Stimulated activated CD4-positive, alpha-beta T cell treated with anti-CD3 and anti-CD28 coated beads, Interleukin-1b, Interleukin-23, amount 100 ng/mL, for 4 hours (primary cell): ENCODE data around the gene C5orf15.
"Not testable (repeated sequence)": the region's sequence is repeated elsewhere in the genome, so short reads cannot be mapped to it uniquely, and the experiment has no call there.

Experiments used
- DNase-seq, 2 donors: peaks; one replicate each; pipeline ENCODE4 v3.0.0-alpha.2; 2020; ENCODE audit warnings: low read depth in 2 of 2

The C5orf15 gene

DNA sequence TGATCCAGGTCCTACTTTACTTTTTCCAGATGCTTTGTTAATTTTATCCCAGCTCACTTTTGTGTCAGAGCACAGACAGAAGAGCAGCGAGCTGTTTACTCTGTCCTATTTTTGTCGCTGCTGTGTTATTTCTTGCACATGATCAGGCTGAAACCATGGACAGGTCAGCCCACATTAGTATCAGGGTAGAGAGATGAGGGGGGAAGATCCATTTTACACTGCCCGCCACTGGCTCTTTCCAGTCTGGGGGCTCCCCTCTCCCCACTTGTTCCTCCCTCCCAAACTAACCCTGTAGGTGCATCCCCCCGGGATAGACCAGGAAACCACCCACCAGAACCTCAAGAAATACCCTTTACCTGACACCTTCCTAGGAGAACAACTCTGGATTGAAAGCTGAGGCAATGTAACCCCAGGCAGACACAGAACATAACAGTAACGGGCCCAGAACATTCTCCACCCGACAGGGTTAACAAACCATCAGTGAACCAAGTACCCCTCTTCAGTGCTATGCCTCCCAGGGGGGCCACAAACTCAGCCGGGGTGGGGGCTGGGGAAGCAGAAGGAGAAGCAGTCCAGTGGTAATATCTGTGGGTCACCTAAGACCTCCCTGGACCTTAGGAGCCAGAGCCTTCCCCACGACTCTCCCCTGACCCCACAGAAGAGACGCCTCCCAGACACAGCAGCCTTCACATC lies 26.0 kb upstream of the C5orf15 start:
- DNase-seq: no peak

DNA sequence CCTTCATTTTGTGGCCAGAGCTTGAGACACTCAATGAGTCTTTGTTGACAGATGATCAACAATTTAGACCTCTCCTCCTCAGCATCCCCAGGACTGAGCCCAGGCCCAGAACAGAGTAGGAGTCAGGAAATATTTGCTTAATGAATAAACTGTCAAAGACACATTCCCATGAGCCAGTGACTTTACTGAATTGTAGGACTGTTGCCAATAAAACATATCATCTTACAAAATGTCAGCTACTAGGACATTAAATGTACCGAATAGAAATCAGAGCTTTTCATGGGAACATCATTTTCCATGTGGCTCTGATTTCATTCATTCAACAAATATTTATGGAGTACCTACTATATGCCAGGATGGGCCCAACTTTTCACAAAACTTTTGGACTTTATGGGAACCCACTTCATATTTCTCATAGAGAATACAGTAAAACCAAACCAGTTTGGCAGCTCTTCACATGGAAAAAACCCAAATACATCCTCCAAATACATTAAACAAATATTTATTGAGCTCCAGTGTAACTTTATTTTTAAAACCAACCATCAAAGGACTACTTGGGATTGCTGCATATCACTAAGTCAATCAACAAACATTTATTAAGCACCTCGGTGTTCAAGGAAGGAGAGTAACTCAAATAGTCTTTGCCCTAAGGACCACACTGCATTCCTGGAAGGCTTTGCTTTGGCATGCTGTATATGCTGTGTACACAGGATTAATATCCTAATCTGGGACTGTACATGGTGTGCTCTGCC lies 24.9 kb upstream of the C5orf15 start:
- DNase-seq: no peak

DNA sequence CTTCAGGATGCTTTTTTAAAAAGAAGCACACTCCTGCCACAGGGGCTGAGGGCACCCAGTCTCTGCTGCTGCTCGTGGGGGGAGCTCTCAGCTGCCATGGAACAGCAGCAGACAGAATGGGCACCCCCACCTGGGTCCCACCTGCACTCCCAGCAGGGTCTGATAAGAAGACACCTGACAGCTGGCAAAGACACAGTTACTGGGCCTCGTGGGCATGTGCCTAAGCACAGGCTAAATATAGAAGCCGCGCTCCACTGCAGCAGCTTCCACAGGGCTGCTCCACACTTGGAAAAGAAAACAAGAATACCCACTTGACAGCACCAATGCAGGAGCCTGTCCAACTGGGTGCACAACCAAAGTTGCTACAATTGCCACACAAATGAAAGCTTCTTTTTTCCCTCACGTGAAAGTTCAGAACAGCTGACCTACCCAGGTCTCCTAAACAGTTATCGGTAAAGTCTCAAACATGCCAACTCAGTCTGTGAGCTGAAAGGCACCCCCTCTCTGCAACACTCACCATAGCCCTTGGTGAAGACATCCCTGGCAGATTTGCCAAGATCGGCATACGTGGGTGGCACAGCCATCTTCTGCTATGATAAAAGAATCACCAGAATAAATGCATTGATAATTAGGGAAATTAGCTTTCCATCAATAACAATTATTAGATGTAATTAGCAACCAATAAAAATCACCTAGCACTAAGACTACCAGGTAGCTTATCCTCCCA lies 24.2 kb upstream of the C5orf15 start:
- no peak for DNase-seq

- DNase-seq: no peak
Measured at GRCh38 chr5:133991171-133991910, 22.9 kb upstream of the C5orf15 start.

GRCh38 chr5:133990396-133990795 lies 22.0 kb upstream of the C5orf15 start:
- no peak for DNase-seq

- DNase-seq: no peak
Measured at GRCh38 chr5:133985540-133986180, 17.2 kb upstream of the C5orf15 start.

GRCh38 chr5:133983674-133984073 lies 15.2 kb upstream of the C5orf15 start:
- DNase-seq: no peak

- no peak for DNase-seq
Measured at GRCh38 chr5:133981714-133982113, 13.3 kb upstream of the C5orf15 start.

- no peak for DNase-seq
Measured at GRCh38 chr5:133980652-133981051, 12.2 kb upstream of the C5orf15 start.

DNA sequence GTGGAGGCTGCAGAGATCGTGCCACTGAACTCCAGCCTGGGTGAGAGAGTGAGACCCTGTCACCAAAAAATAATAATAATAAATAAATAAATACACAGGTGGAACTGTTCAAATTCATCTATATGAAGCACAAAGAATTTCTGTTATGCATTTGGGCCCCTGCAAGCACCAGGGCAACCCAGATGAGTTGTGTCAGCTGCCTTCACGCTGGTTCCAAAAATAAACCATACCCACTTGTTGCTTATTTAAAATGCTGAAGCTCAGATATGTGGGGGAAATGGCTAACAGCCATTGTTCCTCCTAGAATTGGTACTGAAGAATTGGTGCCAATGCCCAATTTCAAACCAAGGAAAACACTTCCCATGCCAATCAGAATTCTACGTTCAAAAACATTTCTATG lies 10.5 kb upstream of the C5orf15 start:
- DNase-seq: no peak

DNA sequence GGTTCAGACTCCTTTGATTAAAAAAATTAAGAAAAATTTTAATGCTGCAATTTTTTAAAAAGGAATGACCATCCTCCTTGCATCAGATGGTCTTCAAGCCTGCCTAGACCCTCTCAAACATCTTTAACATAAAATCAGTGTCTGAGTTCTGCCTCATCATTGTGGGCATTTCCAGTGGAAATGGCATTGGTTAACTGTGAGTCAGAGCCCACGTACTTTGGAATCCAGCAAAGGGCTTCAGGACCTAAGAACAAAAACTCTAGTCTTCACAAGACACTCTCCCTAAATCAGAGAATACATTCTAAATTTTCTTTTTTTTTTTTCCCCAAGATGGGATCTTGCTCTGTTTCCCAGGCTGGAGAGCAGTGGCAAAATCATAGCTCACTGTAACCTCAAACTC lies 9.4 kb upstream of the C5orf15 start:
- no peak for DNase-seq

GRCh38 chr5:133977161-133977787 lies 8.8 kb upstream of the C5orf15 start:
- no peak for DNase-seq

DNA sequence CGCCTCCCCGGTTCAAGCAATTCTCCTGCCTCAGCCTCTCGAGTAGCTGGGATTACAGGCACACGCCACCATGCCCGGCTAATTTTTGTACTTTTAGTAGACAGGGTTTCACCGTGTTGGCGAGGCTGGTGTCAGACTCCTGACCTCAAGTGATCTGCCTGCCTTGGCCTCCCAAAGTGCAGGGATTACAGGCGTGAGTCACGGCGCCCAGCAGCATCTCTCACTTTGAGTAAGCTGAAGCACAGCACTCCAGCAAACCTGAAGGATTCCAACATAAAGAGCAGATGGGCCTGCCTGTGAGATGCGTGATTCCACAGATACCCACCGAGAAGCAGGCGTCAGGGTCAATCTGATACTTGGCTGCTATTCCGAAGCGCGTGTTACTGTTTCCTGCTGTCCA lies 7.1 kb upstream of the C5orf15 start:
- DNase-seq: not testable (repeated sequence)

- no peak for DNase-seq
Measured at GRCh38 chr5:133974142-133974541, 5.7 kb upstream of the C5orf15 start.

DNA sequence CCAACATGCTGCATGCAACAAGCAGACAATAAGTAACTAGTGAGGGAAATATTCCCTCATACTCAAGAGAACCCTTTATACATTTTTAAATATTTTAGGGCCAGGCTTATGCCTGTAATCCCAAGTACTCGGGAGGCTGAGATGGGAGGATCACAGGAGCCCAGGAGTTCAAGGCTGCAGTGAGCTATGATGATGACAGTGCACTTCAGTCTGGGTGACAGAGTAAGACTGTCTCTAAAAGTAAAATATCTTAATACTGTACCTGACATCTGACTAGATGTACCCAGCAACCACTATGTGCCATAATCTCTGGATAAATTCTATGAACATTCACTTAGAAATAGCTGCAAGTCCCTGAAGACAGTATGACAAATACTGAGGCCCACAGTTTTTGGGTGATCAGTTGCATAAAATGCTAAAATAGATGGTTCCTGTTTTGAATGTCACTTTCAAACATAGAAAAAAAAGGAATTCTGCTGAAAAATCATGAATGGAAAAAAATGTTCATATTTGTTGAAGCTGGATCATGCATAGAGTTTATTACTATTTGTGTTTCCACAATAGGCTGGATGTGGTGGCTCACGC lies 2.0 kb upstream of the C5orf15 start:
- DNase-seq: no peak

DNA sequence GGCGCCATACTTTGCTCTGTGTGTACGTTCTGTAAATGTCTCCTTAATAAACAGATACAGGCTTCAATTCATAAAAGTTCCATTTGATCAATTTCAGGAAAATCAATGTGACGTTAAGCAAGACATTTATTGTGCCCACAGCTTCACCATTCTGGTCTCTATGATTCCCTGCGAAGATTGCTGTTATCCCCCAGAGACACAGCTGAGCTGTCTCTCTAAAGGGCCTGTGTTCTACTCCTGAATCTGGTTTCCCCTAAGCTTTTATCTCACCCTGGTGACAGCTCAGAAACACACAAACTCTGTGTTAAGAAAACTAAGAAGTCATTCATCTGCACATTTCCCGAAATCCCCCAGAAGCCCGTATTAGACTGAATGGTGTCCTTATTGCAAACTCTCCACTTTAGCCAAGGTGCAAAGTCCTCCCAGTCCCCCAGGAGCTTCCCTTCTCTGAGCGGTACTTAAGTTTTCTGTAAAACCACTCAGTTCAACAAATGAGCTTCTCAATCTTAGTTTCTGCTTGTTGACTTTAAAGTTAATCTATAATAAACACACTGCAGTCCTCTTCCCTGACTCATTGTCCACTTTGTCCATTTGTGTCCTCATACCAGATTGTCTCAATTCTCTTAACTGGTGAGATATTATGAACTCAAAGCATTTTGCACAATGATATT lies 1.4 kb upstream of the C5orf15 start:
- no peak for DNase-seq

GRCh38 chr5:133967698-133968203 lies 674 bp downstream of the C5orf15 start:
- DNase-seq: no peak

- no peak for DNase-seq
Measured at GRCh38 chr5:133967124-133967523, 1.3 kb downstream of the C5orf15 start.

DNA sequence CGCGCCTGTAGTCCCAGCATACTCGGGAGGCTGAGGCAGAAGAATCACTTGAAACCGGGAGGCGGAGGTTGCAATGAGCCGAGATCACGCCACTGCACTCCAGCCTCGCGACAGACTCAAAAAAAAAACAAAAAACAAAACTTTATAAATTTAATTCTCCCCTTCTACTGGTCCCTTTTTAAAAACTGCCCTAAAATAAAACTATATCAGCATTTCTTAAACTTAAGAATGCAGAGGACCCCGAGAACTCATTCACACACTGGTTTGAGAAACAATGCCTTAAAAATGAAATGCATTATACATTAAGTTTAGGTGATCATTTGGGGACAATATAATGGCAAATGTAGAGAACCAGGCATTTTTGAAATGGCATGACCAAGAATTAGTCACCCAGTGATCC lies 2.3 kb downstream of the C5orf15 start:
- no peak for DNase-seq
